ENCODE results near the gene LGALS7B.
"Not testable (repeated sequence)": the region's sequence is repeated elsewhere in the genome, so short reads cannot be mapped to it uniquely, and the experiment has no call there.

Gene LGALS7B

DNA sequence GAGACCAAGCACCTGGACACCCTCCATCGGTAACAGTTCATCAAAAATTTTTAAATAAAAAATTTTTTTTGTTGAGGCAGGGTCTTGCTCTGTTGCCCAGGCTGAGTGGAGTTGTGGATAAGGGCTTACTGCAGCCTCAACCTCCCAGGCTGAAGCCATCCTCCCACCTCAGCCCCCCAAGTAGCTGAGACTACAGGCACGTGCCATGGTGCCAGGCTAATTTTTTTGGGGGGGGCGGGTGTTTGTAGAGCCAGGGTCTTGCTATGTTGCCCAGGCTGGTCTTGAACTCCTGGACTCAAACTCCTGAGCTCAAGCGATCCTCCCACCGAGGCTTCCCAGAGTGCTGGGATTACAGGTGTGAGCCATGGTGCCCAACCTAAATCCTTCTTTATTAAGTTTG lies 4.7 kb downstream of the LGALS7B start:
- no peaks in the 10 kb centered on the region for H3K36me3 ChIP-seq (ENCODE audit: insufficient read depth, low read length)
- TF ChIP-seq EZH2 (IDR thresholded peaks at IDR 0.05; ENCODE audit: borderline replicate concordance, low read length): no peak
- TF ChIP-seq, protein P1, sequence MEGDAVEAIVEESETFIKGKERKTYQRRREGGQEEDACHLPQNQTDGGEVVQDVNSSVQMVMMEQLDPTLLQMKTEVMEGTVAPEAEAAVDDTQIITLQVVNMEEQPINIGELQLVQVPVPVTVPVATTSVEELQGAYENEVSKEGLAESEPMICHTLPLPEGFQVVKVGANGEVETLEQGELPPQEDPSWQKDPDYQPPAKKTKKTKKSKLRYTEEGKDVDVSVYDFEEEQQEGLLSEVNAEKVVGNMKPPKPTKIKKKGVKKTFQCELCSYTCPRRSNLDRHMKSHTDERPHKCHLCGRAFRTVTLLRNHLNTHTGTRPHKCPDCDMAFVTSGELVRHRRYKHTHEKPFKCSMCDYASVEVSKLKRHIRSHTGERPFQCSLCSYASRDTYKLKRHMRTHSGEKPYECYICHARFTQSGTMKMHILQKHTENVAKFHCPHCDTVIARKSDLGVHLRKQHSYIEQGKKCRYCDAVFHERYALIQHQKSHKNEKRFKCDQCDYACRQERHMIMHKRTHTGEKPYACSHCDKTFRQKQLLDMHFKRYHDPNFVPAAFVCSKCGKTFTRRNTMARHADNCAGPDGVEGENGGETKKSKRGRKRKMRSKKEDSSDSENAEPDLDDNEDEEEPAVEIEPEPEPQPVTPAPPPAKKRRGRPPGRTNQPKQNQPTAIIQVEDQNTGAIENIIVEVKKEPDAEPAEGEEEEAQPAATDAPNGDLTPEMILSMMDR (IDR thresholded peaks at IDR 0.05; ENCODE audit: low read length): no peak
- H3K4me1 ChIP-seq (ENCODE audit: insufficient read depth, low read length, severe bottlenecking): peaks cover 13% of the 10 kb centered on the region
- no peaks in the 10 kb centered on the region for H3K9me2 ChIP-seq (ENCODE audit: low read depth, low read length)
- H2AFZ ChIP-seq (ENCODE audit: low read length): no peak overlapping the region
- H3K9ac ChIP-seq (ENCODE audit: low read length): no peak overlapping the region
- no peaks in the 10 kb centered on the region for H3F3A ChIP-seq (ENCODE audit: insufficient read depth, low read length)
- H3K27me3 ChIP-seq (ENCODE audit: insufficient read depth, low read length): no peaks in the 10 kb centered on the region
- no peaks in the 10 kb centered on the region for H3K79me2 ChIP-seq (ENCODE audit: insufficient read depth, low read length)
- no peak overlapping the region for H3K4me3 ChIP-seq (ENCODE audit: low read depth, low read length, poor library complexity, severe bottlenecking)
- no peaks in the 10 kb centered on the region for H4K20me1 ChIP-seq (ENCODE audit: insufficient read depth, low read length)
- no peak overlapping the region for H3K27ac ChIP-seq (ENCODE audit: low read depth, low read length, poor library complexity, severe bottlenecking)
- H3K4me2 ChIP-seq (ENCODE audit: low read length): no peak overlapping the region
- H3K9me3 ChIP-seq (ENCODE audit: low read length): no peaks in the 10 kb centered on the region

DNA sequence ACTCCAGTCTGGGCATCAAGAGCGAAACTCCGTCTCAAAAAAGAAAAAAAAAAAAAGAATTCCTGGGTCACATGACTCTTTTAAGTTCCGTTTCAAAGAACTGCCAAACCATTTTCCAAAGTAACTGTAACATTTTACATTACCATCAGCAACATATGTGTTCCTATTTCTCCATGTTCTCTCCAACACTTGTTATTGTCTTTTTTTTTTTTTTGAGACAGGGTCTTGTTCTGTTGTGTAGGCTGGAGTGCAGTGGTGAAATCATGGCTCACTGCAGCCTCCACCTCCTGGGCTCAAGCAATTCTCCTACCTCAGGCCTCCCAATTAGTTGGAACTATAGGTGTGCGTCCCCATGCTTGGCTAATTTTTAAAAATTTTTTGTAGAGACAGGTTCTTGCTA lies 6.5 kb downstream of the LGALS7B start:
- H3K9ac ChIP-seq (ENCODE audit: low read length): no peak overlapping the region
- H3K9me2 ChIP-seq (ENCODE audit: low read depth, low read length): no peaks in the 10 kb centered on the region
- TF ChIP-seq, protein P1 (IDR thresholded peaks at IDR 0.05; ENCODE audit: low read length): no peak
- no peak for TF ChIP-seq EZH2 (IDR thresholded peaks at IDR 0.05; ENCODE audit: borderline replicate concordance, low read length)
- no peak overlapping the region for H3K27ac ChIP-seq (ENCODE audit: low read depth, low read length, poor library complexity, severe bottlenecking)
- no peaks in the 10 kb centered on the region for H4K20me1 ChIP-seq (ENCODE audit: insufficient read depth, low read length)
- no peaks in the 10 kb centered on the region for H3F3A ChIP-seq (ENCODE audit: insufficient read depth, low read length)
- no peak overlapping the region for H3K4me2 ChIP-seq (ENCODE audit: low read length)
- H3K9me3 ChIP-seq (ENCODE audit: low read length): no peaks in the 10 kb centered on the region
- no peak overlapping the region for H2AFZ ChIP-seq (ENCODE audit: low read length)
- no peak overlapping the region for H3K4me3 ChIP-seq (ENCODE audit: low read depth, low read length, poor library complexity, severe bottlenecking)
- no peaks in the 10 kb centered on the region for H3K27me3 ChIP-seq (ENCODE audit: insufficient read depth, low read length)
- no peaks in the 10 kb centered on the region for H3K36me3 ChIP-seq (ENCODE audit: insufficient read depth, low read length)
- peaks cover 13% of the 10 kb centered on the region for H3K4me1 ChIP-seq (ENCODE audit: insufficient read depth, low read length, severe bottlenecking)
- H3K79me2 ChIP-seq (ENCODE audit: insufficient read depth, low read length): no peaks in the 10 kb centered on the region

DNA sequence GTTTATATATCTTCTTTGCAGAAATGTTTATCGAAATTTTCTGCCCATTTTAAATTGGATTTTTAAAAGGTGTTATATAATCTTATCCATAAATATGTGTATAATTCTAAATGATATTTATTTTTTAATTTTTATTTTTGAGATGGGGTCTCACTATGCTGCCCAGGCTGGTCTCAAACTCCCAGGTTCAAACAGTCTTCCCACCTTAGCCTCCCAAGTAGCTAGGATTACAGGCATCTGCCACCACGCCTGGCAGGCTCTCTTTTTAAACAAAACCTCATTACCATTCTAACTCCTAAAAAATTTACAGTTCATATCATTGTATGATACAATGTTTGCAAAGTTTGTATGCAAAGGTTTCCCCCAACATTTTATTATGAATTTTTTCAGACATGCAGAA lies 7.2 kb downstream of the LGALS7B start:
- no peaks in the 10 kb centered on the region for H3K79me2 ChIP-seq (ENCODE audit: insufficient read depth, low read length)
- no peak overlapping the region for H2AFZ ChIP-seq (ENCODE audit: low read length)
- no peak overlapping the region for H3K27ac ChIP-seq (ENCODE audit: low read depth, low read length, poor library complexity, severe bottlenecking)
- TF ChIP-seq, protein P1 (IDR thresholded peaks at IDR 0.05; ENCODE audit: low read length): no peak
- no peak for TF ChIP-seq EZH2 (IDR thresholded peaks at IDR 0.05; ENCODE audit: borderline replicate concordance, low read length)
- no peak overlapping the region for H3K9ac ChIP-seq (ENCODE audit: low read length)
- H3K9me3 ChIP-seq (ENCODE audit: low read length): no peaks in the 10 kb centered on the region
- no peaks in the 10 kb centered on the region for H3F3A ChIP-seq (ENCODE audit: insufficient read depth, low read length)
- H3K9me2 ChIP-seq (ENCODE audit: low read depth, low read length): no peaks in the 10 kb centered on the region
- H3K4me3 ChIP-seq (ENCODE audit: low read depth, low read length, poor library complexity, severe bottlenecking): no peak overlapping the region
- no peak overlapping the region for H3K4me2 ChIP-seq (ENCODE audit: low read length)
- no peaks in the 10 kb centered on the region for H3K27me3 ChIP-seq (ENCODE audit: insufficient read depth, low read length)
- H3K4me1 ChIP-seq (ENCODE audit: insufficient read depth, low read length, severe bottlenecking): peaks cover 13% of the 10 kb centered on the region
- no peaks in the 10 kb centered on the region for H4K20me1 ChIP-seq (ENCODE audit: insufficient read depth, low read length)
- no peaks in the 10 kb centered on the region for H3K36me3 ChIP-seq (ENCODE audit: insufficient read depth, low read length)

DNA sequence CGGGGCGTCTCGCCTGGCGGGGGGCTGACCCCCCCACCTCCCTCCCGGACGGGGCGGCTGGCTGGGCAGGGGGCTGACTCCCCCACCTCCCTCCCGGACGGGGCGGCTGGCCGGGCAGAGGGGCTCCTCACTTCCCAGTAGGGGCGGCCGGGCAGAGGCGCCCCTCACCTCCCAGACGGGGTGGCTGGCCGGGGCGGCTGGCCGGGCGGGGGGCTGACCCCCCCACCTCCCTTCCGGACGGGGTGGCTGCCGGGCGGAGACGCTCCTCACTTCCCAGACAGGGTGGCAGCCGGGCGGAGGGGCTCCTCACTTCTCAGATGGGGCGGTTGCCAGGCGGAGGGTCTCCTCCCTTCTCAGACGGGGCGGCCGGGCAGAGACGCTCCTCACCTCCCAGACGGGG lies 8.8 kb downstream of the LGALS7B start:
- H3K79me2 ChIP-seq (ENCODE audit: insufficient read depth, low read length); H3K4me1 ChIP-seq (ENCODE audit: insufficient read depth, low read length, severe bottlenecking); H3K9ac ChIP-seq (ENCODE audit: low read length); H3K36me3 ChIP-seq (ENCODE audit: insufficient read depth, low read length); H3K4me3 ChIP-seq (ENCODE audit: low read depth, low read length, poor library complexity, severe bottlenecking); H3F3A ChIP-seq (ENCODE audit: insufficient read depth, low read length); H3K4me2 ChIP-seq (ENCODE audit: low read length); H4K20me1 ChIP-seq (ENCODE audit: insufficient read depth, low read length); H3K9me3 ChIP-seq (ENCODE audit: low read length); H3K27ac ChIP-seq (ENCODE audit: low read depth, low read length, poor library complexity, severe bottlenecking); H2AFZ ChIP-seq (ENCODE audit: low read length); H3K27me3 ChIP-seq (ENCODE audit: insufficient read depth, low read length); H3K9me2 ChIP-seq (ENCODE audit: low read depth, low read length): not testable (repeated sequence)

Measured in OCI-LY1 (cell line).